Effector memory CD4-positive, alpha-beta T cell (primary cell): ENCODE results near the gene PACRG.

Experiments
- DNase-seq, 3 donors: peaks; one replicate each; pipeline ENCODE4 v3.0.0-alpha.2; 2020
- H3K27ac ChIP-seq: 2 replicates; pipeline ENCODE4 v1.7.0; 2013; ENCODE audit warnings: mild to moderate bottlenecking, low read length, moderate library complexity; ENCODE audit not compliant: insufficient read depth, poor library complexity, severe bottlenecking
- H3K27me3 ChIP-seq: replicated peaks from 2 replicates; pipeline ENCODE4 v1.7.0; 2013; ENCODE audit warnings: mild to moderate bottlenecking, low read length; ENCODE audit not compliant: insufficient read depth, control insufficient read depth, poor library complexity, severe bottlenecking
- H3K36me3 ChIP-seq: 2 replicates; pipeline ENCODE4 v1.7.0; 2013; ENCODE audit warnings: mild to moderate bottlenecking, low read length, moderate library complexity; ENCODE audit not compliant: control insufficient read depth, insufficient read depth
- H3K4me1 ChIP-seq: 2 replicates; pipeline ENCODE4 v1.7.0; 2013; ENCODE audit warnings: low read length, mild to moderate bottlenecking; ENCODE audit not compliant: control insufficient read depth, insufficient read depth, poor library complexity, severe bottlenecking
- H3K4me3 ChIP-seq: 2 replicates; pipeline ENCODE4 v1.7.0; 2013; ENCODE audit warnings: low read length, low read depth, mild to moderate bottlenecking; ENCODE audit not compliant: insufficient read depth, poor library complexity, severe bottlenecking
- H3K9me3 ChIP-seq: 2 replicates; pipeline ENCODE4 v1.7.0; 2013; ENCODE audit warnings: mild to moderate bottlenecking, low read length, moderate library complexity; ENCODE audit not compliant: control insufficient read depth

PACRG gene

GRCh38 chr6:163324688-163325389 lies 597.1 kb downstream of the PACRG start:
- Histone ChIP-seq H3K27ac (no peak overlapping the region), H3K4me1 (no peaks in the 10 kb centered on the region), H3K4me3 (no peak overlapping the region), H3K9me3 (no peaks in the 10 kb centered on the region), H3K27me3 (no peaks in the 10 kb centered on the region), H3K36me3 (no peaks in the 10 kb centered on the region)
- no peak for DNase-seq

- Histone ChIP-seq H3K9me3 (no peaks in the 10 kb centered on the region), H3K27me3 (no peaks in the 10 kb centered on the region), H3K4me3 (no peak overlapping the region), H3K27ac (no peak overlapping the region), H3K4me1 (no peaks in the 10 kb centered on the region), H3K36me3 (no peaks in the 10 kb centered on the region)
- no peak for DNase-seq
Observed at GRCh38 chr6:163325390-163325784, 597.6 kb downstream of the PACRG start.

DNA sequence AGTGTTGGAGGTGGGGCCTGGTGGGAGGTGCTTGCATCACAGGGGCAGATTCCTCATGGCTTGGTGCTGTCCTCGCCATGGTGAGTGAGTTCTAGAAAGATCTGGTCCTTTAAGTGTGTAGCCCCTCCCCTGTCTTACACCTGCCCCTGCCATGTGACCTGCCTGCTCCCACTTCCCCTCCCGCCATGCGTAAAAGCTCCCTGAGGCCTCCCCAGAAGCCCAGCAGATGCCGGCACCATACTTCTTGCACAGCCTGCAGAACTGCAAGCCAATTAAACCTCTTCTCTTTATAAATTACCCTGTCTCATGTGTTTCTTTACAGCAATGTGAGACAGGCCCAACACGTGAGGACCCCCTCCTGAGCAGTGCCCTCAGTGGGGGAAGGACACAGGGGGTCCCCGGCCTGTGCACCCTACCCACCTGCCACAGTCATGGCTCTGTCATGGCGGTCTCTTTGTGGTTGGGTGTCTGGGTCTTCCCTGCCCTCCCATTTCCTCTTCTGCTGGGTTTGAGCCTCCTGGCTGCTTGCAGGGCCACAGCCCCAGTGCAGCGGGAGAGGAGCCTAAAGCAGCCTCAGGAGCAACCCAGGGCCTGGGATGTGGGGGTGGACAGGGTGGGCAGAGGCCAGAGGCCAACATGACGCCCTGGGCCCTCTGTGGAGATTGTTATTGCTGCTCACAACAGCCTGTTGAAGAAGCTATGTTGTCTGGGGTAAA lies 599.5 kb downstream of the PACRG start:
- H3K4me1 ChIP-seq = no peaks in the 10 kb centered on the region
- DNase-seq = no peak
- H3K27me3 ChIP-seq = no peaks in the 10 kb centered on the region

DNA sequence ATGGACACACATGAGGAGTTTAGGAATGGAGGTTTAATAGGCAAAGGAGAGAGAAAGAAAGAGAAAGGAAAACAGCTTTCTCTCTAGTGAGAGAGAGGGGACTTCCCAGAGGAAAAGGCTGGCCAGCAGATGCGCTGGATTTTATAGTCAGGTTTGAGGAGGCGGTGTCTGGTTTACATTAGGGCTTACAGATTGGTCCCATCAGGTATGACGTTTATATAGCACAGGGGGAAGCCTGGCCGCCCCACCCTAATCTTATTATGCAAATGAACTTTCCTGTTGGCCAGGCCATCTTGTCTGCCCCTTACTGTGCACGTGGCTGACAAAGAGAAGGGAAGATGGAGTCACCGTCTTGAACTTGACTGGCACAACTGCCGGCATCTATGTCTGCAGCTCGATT lies 600.1 kb downstream of the PACRG start:
- Histone ChIP-seq H3K36me3 (no peaks in the 10 kb centered on the region), H3K27ac (no peak overlapping the region), H3K27me3 (no peaks in the 10 kb centered on the region), H3K9me3 (no peaks in the 10 kb centered on the region), H3K4me1 (no peaks in the 10 kb centered on the region), H3K4me3 (no peak overlapping the region)
- DNase-seq = no peak

More for the DNA sequence above, 599.5 kb downstream of the PACRG start:
- H3K9me3 ChIP-seq = no peaks in the 10 kb centered on the region
- H3K36me3 ChIP-seq = no peaks in the 10 kb centered on the region
- no peak overlapping the region for H3K27ac ChIP-seq
- no peak overlapping the region for H3K4me3 ChIP-seq

DNA sequence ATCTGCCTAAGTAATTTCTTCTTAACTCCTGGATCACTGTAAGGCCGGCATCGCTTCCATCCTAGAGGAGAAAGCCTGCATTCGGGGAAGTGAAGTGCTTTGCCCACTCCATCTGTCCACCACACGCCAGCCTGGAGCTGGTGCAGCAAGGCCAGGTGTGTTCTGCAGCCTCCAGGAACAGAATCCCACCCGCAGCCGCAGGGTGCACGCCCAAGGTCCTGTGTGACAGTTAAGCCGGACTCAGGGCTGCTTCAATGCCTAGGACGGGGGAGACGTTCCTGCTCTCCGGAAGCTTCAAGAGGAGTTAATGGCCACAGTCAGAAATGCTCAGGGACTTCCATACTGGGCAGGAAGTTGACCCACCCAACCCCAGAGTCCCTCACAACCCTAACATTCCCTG lies 600.6 kb downstream of the PACRG start:
- no peak overlapping the region for H3K4me3 ChIP-seq
- no peak for DNase-seq
- no peaks in the 10 kb centered on the region for H3K4me1 ChIP-seq
- no peak overlapping the region for H3K27ac ChIP-seq
- H3K9me3 ChIP-seq = no peaks in the 10 kb centered on the region
- H3K27me3 ChIP-seq = no peaks in the 10 kb centered on the region
- H3K36me3 ChIP-seq = no peaks in the 10 kb centered on the region

DNA sequence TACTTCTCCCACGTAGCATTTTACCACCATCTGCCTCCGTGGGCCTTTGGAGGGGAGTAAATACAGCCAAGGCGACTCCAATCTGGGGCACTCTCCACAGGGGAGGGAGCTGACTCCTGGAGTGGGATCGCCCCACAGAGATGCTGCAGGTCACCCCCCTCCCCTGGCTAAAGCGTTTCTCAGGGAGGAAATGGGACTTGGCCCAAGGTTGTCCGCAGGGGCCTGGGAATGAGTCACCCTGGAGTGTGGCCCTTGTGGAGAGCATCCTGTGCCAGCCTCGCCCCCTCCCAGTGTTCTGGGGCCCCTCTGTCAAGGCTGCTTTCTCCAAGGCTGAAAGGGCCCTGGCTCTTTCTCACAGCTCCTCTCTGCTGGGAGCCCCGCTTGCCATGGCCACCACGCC lies 602.2 kb downstream of the PACRG start:
- no peak for DNase-seq
- Histone ChIP-seq H3K4me3 (no peak overlapping the region), H3K9me3 (no peaks in the 10 kb centered on the region), H3K36me3 (no peaks in the 10 kb centered on the region), H3K27ac (no peak overlapping the region), H3K4me1 (no peaks in the 10 kb centered on the region), H3K27me3 (no peaks in the 10 kb centered on the region)

- H3K4me3 ChIP-seq = no peak overlapping the region
- H3K27me3 ChIP-seq = peaks cover 2% of the 10 kb centered on the region
- no peaks in the 10 kb centered on the region for H3K36me3 ChIP-seq
- H3K27ac ChIP-seq = no peak overlapping the region
- DNase-seq = no peak
- H3K9me3 ChIP-seq = no peaks in the 10 kb centered on the region
- peaks cover 2% of the 10 kb centered on the region for H3K4me1 ChIP-seq
Observed at GRCh38 chr6:163331245-163331644, 603.5 kb downstream of the PACRG start.

DNA sequence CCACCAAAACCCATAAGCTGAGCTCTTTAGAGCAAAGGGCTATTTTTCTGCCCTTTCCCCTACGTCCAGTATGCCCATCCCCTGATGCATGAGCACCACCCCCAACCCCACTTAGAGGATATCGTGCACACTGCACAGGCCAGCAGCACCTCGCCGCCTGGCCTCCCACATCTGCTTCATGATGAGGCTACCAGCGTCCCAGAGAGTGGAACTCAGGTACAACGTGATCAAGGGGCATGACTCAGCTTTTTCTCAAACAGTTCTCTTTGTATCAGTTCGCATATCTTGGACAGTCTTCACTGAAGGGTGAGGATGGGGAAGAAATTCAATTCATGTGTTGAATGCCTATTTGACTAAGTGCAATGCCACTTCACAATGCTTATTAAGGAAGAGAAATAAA lies 604.8 kb downstream of the PACRG start:
- no peak for DNase-seq
- H3K4me3 ChIP-seq = no peak overlapping the region
- H3K27ac ChIP-seq = no peak overlapping the region
- H3K9me3 ChIP-seq = no peaks in the 10 kb centered on the region
- H3K27me3 ChIP-seq = peaks cover 5% of the 10 kb centered on the region
- no peaks in the 10 kb centered on the region for H3K36me3 ChIP-seq
- H3K4me1 ChIP-seq = peaks cover 2% of the 10 kb centered on the region

- peaks cover 2% of the 10 kb centered on the region for H3K4me1 ChIP-seq
- DNase-seq = no peak
- H3K27me3 ChIP-seq = peaks cover 5% of the 10 kb centered on the region
- no peaks in the 10 kb centered on the region for H3K36me3 ChIP-seq
- H3K27ac ChIP-seq = no peak overlapping the region
- H3K4me3 ChIP-seq = no peak overlapping the region
- H3K9me3 ChIP-seq = no peaks in the 10 kb centered on the region
Observed at GRCh38 chr6:163333038-163333437, 605.3 kb downstream of the PACRG start.
